Vagina (tissue), 2 donors: ENCODE results near the gene POLRMT. TPM values are rescaled to one million over a fixed set of nuclear protein-coding genes. Genes with fewer than 3 reads are reported as not detected.
A peak's percentile ranks its signal among the peaks of the same experiment; 100 is the strongest.

Experiments used
- DNase-seq, 2 donors: peaks; one replicate each; pipeline ENCODE4 v3.0.0-alpha.2; 2017; ENCODE audit errors: extremely low spot score in 2 of 2
- H3K27ac ChIP-seq: fragments of 200-600 bp; sonication (generic); one replicate; pipeline ENCODE4 v1.5.1; 2019
- H3K27me3 ChIP-seq: fragments of 200-600 bp; sonication (generic); one replicate; pipeline ENCODE4 v1.5.1; 2019
- H3K36me3 ChIP-seq, 2 donors: fragments of 200-600 bp; sonication (generic); one replicate each; pipeline ENCODE4 v1.5.1; 2017 to 2019
- H3K4me1 ChIP-seq: fragments of 200-600 bp; sonication (generic); one replicate; pipeline ENCODE4 v1.5.1; 2019
- H3K4me3 ChIP-seq, 2 donors: fragments of 200-600 bp; sonication (generic); 1 replicate in 1 of 2; 2 replicates in 1 of 2; pipeline ENCODE4 v1.5.1; 2016 to 2019
- H3K9me3 ChIP-seq: fragments of 200-600 bp; sonication (generic); one replicate; pipeline ENCODE4 v1.5.1; 2019
- CTCF ChIP-seq, 3 experiments: fragments of 450-650 bp in 2 of 3; fragments of 200-600 bp in 1 of 3; sonication (generic) in 1 of 3; IDR thresholded peaks; one replicate each; pipeline ENCODE4 v1.5.1; 2017 to 2019; ENCODE audit warnings: antibody characterized with exemption in 3 of 3, mild to moderate bottlenecking in 2 of 3, moderate library complexity in 2 of 3
- POLR2A ChIP-seq, 2 donors: fragments of 450-650 bp; IDR thresholded peaks; one replicate each; pipeline ENCODE4 v1.6.1; 2017; ENCODE audit warnings: antibody characterized with exemption in 2 of 2, mild to moderate bottlenecking in 2 of 2, moderate library complexity in 2 of 2
- POLR2AphosphoS5 ChIP-seq, 2 donors: sonication (generic); formaldehyde crosslinking; IDR thresholded peaks; one replicate each; pipeline ENCODE4 v1.9.0; 2017; ENCODE audit warnings: antibody characterized with exemption in 2 of 2, mild to moderate bottlenecking in 2 of 2, low read depth in 1 of 2; ENCODE audit not compliant: insufficient read depth in 1 of 2
- intact Hi-C: fragments of 100-400 bp; cut with DNase I; formaldehyde crosslinking; loops from one replicate; pipeline ENCODE4 v1.15.1; 2023
- total RNA-seq: library from RNA; depleted of rRNA; stranded (reverse); fragments of >200 nt; gene quantifications from one replicate; pipeline ENCODE4 v1.2.3, GENCODE V29; 2016

POLRMT gene
- 33.9 TPM for total RNA-seq

GRCh38 chr19:633068-633785 lies at the start of gene POLRMT:
Gene POLRMT (minus strand): TSS chr19:633537. CDS start chr19:633512, 25 bp downstream.
- Histone ChIP-seq H3K36me3 (peaks cover 0 to 19% of the 10 kb centered on the region in 2 donors), H3K4me3 (peak within 1 kb of the TSS; percentile 66 to 77), H3K4me1 (peaks cover 24% of the 10 kb centered on the region), H3K27ac (peak within 1 kb of the TSS; percentile 55), H3K9me3 (no peaks in the 10 kb centered on the region), H3K27me3 (no peaks in the 10 kb centered on the region)
- intact Hi-C loops = no loop called here
- TF ChIP-seq POLR2A (IDR thresholded peaks at IDR 0.05) (no peak), POLR2AphosphoS5 (IDR thresholded peaks at IDR 0.05; ENCODE audit: insufficient read depth in 1 of 2, low read depth in 1 of 2) (peak; percentile 74 to 95), CTCF (IDR thresholded peaks at IDR 0.05) (no peak)
- DNase-seq = peak in 1 of 2 donors; percentile 98

DNA sequence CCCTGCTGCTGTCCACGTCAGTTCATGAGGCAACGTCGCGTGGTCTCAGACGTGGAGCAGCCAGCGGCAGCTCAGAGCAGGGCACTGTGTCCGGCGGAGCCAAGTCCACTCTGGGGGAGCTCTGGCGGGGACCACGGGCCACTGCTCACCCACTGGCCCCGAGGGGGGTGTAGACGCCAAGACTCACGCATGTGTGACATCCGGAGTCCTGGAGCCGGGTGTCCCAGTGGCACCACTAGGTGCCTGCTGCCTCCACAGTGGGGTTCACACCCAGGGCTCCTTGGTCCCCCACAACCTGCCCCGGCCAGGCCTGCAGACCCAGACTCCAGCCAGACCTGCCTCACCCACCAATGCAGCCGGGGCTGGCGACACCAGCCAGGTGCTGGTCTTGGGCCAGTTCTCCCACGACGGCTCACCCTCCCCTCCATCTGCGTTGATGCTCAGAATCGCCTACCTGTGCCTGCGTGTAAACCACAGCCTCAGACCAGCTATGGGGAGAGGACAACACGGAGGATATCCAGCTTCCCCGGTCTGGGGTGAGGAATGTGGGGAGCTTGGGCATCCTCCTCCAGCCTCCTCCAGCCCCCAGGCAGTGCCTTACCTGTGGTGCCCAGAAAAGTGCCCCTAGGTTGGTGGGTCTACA lies 49.5 kb upstream of the POLRMT start:
- DNase-seq = no peak
- H3K4me3 ChIP-seq = no peak overlapping the region
- no peaks in the 10 kb centered on the region for H3K9me3 ChIP-seq
- H3K4me1 ChIP-seq = peaks cover 19% of the 10 kb centered on the region
- no peak for TF ChIP-seq POLR2AphosphoS5 (IDR thresholded peaks at IDR 0.05; ENCODE audit: insufficient read depth in 1 of 2, low read depth in 1 of 2)
- TF ChIP-seq CTCF (IDR thresholded peaks at IDR 0.05) = no peak
- TF ChIP-seq POLR2A (IDR thresholded peaks at IDR 0.05) = no peak
- H3K27ac ChIP-seq = no peak overlapping the region
- no peaks in the 10 kb centered on the region for H3K27me3 ChIP-seq
- intact Hi-C loops = no loop called here
- no peaks in the 10 kb centered on the region for H3K36me3 ChIP-seq

GRCh38 chr19:681029-682019 lies 48.0 kb upstream of the POLRMT start:
- Histone ChIP-seq H3K4me3 (peak overlapping the region; percentile 72 to 95), H3K27ac (peak overlapping the region; percentile 99), H3K4me1 (peaks cover 32% of the 10 kb centered on the region), H3K36me3 (no peaks in the 10 kb centered on the region), H3K27me3 (no peaks in the 10 kb centered on the region), H3K9me3 (no peaks in the 10 kb centered on the region)
- intact Hi-C loops = no loop called here
- TF ChIP-seq POLR2A (IDR thresholded peaks at IDR 0.05) = no peak
- TF ChIP-seq CTCF (IDR thresholded peaks at IDR 0.05) = no peak
- TF ChIP-seq POLR2AphosphoS5 (IDR thresholded peaks at IDR 0.05; ENCODE audit: insufficient read depth in 1 of 2, low read depth in 1 of 2) = no peak
- DNase-seq = no peak

DNA sequence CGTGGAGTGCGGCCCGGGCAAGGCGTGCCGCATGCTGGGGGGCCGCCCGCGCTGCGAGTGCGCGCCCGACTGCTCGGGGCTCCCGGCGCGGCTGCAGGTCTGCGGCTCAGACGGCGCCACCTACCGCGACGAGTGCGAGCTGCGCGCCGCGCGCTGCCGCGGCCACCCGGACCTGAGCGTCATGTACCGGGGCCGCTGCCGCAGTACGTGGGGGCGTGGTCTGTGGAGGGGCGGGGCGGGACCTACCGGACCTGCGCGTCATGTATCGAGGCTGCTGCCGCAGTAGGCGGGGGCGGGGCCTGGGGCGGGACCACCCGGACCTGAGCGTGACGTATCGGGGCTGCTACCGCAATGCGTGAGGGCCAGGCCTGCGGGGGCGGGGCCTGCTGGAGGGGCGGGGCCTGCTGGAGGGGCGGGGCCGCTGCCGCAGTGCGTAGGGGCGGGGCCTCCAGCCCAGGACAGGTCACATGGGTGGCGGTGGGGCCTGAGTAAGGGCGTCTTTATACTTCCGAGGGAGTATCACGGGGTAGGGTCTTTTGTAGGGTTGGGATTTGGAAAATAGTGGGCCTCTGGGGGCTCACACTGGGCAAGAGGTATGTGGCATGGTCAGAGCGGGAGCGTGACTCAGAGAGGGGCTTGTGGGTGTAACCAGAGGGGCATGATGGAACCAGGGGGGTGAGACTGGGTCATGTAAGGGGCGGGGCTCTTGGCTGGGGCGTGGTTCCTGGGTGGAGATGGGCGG lies 47.1 kb upstream of the POLRMT start:
- Histone ChIP-seq H3K4me3 (peak overlapping the region; percentile 72 to 95), H3K4me1 (peaks cover 37% of the 10 kb centered on the region), H3K27me3 (no peaks in the 10 kb centered on the region), H3K9me3 (no peaks in the 10 kb centered on the region), H3K36me3 (no peaks in the 10 kb centered on the region), H3K27ac (peak overlapping the region; percentile 99)
- DNase-seq = peak; percentile 99
- TF ChIP-seq POLR2A (IDR thresholded peaks at IDR 0.05) = peak in 1 of 2 donors; percentile 95
- peak in 2 of 3 experiments; percentile 16 to 25 for TF ChIP-seq CTCF (IDR thresholded peaks at IDR 0.05)
- peak; percentile 58 to 69 for TF ChIP-seq POLR2AphosphoS5 (IDR thresholded peaks at IDR 0.05; ENCODE audit: insufficient read depth in 1 of 2, low read depth in 1 of 2)
- intact Hi-C loops = no loop called here
